Measurements from ENCODE around the gene OR1D5.

GRCh38 chr17:3035256-3035967, 28.0 kb downstream of the OR1D5 start:
- TF ChIP-seq CTCF (conservative IDR thresholded peaks at IDR 0.05; ENCODE audit: low read length): no peak
- no peak for TF ChIP-seq EZH2phosphoT487 (IDR thresholded peaks at IDR 0.05; ENCODE audit: borderline replicate concordance)

All from Loucy (cell line).